HG02870 (cell line): Measurements from ENCODE around the gene LMOD3.

ENCODE experiments used
- ATAC-seq: cut with Tn5 transposase; IDR thresholded peaks from one replicate; pipeline ENCODE4 v1.9.1; 2021; ENCODE audit warnings: mild to moderate bottlenecking, moderate library complexity; ENCODE audit not compliant: unreplicated experiment

The LMOD3 gene

GRCh38 chr3:69065318-69065964 lies 57.0 kb downstream of the LMOD3 start:
- ATAC-seq, result no peak

- ATAC-seq, result no peak
Observed at GRCh38 chr3:69063636-69064035, 58.8 kb downstream of the LMOD3 start.

- ATAC-seq, result no peak
Observed at GRCh38 chr3:69059688-69060087, 62.7 kb downstream of the LMOD3 start.

GRCh38 chr3:69058947-69059224 lies 63.5 kb downstream of the LMOD3 start:
- ATAC-seq, result no peak

GRCh38 chr3:69058180-69058946 lies 64.0 kb downstream of the LMOD3 start:
- peak; percentile 96 for ATAC-seq
